Endothelial cell of umbilical vein (primary cell): ENCODE results near the gene CTSH.

Source experiments
- EZH2 ChIP-seq: IDR thresholded peaks from 2 replicates; pipeline ENCODE4 v1.6.1; 2012; ENCODE audit warnings: borderline replicate concordance, low read depth, mild to moderate bottlenecking, moderate library complexity, low read length, inconsistent platforms; ENCODE audit not compliant: severe bottlenecking
- FOS ChIP-seq: IDR thresholded peaks from 2 replicates; pipeline ENCODE4 v1.6.1; 2011; ENCODE audit warnings: mild to moderate bottlenecking, low read length, moderate library complexity, borderline replicate concordance; ENCODE audit not compliant: insufficient read depth
- JUN ChIP-seq: IDR thresholded peaks from 2 replicates; pipeline ENCODE4 v1.6.1; 2011; ENCODE audit warnings: borderline replicate concordance, low read depth; ENCODE audit not compliant: insufficient read length, insufficient read depth
- POLR2A ChIP-seq: IDR thresholded peaks from 2 replicates; pipeline ENCODE4 v1.6.1; 2012; ENCODE audit warnings: low read depth, mild to moderate bottlenecking, control low read depth, low read length
- POLR2AphosphoS5 ChIP-seq: IDR thresholded peaks from 2 replicates; pipeline ENCODE4 v1.6.1; 2012; ENCODE audit warnings: low read depth, mild to moderate bottlenecking, control low read depth, low read length, moderate library complexity; ENCODE audit not compliant: insufficient read depth
- TF ChIP-seq, protein P1 (sequence below), 2 donors: IDR thresholded peaks; 1 replicate in 1 of 2; 2 replicates in 1 of 2; pipeline ENCODE4 v1.5.1; 2011; ENCODE audit warnings: low read length in 2 of 2, mild to moderate bottlenecking in 2 of 2, moderate library complexity in 2 of 2, control low read depth in 1 of 2, inconsistent platforms in 1 of 2, low read depth in 1 of 2; ENCODE audit not compliant: insufficient read depth in 1 of 2; ENCODE audit errors: extremely low read depth in 1 of 2
- TF ChIP-seq, protein P2 (sequence below): IDR thresholded peaks from 2 replicates; pipeline ENCODE4 v1.6.1; 2011; ENCODE audit not compliant: insufficient read depth, insufficient read length

DNA sequence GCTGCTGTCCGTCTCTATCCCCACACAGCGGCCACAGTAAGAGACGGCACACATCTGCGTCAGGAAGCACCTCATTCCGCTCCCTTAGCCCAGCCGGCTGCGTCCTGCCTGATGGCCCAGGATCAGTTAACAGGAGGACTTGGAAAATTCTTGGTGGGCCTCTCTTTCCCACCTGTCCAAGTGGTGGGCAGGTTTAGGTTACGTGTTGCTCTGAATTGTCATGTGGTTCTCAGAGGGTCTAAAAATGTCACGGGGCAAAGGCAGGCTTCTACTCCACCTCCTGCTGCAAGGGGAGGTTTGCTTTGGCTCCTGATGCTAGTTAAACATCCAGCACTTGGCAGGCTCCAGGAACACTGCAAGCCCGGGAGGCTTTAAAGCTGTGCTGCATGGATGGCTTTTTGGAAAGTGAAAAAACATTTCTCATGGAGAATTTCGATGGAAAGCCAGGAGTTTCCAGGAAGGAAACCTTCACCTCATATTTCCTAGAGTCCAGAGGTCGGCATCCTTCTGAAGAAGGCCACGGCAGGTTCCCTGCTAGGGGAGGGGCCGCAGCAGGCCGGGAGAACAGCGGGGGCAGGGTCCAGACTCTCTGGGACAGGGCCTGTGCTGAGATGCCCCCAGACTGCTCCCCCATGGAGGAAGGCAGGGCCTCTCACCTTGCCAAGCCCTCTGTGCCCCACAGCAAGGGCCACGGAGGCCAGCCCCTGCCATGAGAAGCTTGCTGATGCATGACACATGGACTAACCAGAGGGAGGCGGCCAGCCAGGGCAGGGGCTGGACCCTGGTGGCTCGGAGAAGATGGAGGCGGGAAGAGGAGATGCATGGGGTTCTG is 10.8 kb downstream of the CTSH start:
- TF ChIP-seq, protein P1, sequence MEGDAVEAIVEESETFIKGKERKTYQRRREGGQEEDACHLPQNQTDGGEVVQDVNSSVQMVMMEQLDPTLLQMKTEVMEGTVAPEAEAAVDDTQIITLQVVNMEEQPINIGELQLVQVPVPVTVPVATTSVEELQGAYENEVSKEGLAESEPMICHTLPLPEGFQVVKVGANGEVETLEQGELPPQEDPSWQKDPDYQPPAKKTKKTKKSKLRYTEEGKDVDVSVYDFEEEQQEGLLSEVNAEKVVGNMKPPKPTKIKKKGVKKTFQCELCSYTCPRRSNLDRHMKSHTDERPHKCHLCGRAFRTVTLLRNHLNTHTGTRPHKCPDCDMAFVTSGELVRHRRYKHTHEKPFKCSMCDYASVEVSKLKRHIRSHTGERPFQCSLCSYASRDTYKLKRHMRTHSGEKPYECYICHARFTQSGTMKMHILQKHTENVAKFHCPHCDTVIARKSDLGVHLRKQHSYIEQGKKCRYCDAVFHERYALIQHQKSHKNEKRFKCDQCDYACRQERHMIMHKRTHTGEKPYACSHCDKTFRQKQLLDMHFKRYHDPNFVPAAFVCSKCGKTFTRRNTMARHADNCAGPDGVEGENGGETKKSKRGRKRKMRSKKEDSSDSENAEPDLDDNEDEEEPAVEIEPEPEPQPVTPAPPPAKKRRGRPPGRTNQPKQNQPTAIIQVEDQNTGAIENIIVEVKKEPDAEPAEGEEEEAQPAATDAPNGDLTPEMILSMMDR (IDR thresholded peaks at IDR 0.05; ENCODE audit: extremely low read depth in 1 of 2, insufficient read depth in 1 of 2, low read depth in 1 of 2, low read length in 2 of 2): no peak
- no peak for TF ChIP-seq POLR2AphosphoS5
- no peak for TF ChIP-seq EZH2
- TF ChIP-seq FOS: no peak
- TF ChIP-seq POLR2A: no peak
- no peak for TF ChIP-seq JUN
- TF ChIP-seq, protein P2, sequence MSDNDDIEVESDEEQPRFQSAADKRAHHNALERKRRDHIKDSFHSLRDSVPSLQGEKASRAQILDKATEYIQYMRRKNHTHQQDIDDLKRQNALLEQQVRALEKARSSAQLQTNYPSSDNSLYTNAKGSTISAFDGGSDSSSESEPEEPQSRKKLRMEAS: no peak
